ENCODE results near the gene MKNK2. TPM values are rescaled to one million over a fixed set of nuclear protein-coding genes. Genes with fewer than 3 reads are reported as not detected.

MKNK2 gene
- total and polyA plus RNA-seq, 2 experiments from 2014 or later, result 28.9 to 78.6 TPM

- Histone ChIP-seq H3K4me1 (ENCODE audit: insufficient read depth) (no peaks in the 10 kb centered on the region), H3K4me2 (ENCODE audit: unreplicated experiment) (no peak overlapping the region), H3K27me3 (replicated peaks; ENCODE audit: insufficient read depth) (no peaks in the 10 kb centered on the region), H3K9ac (no peak overlapping the region), H3K9me2 (ENCODE audit: insufficient read depth) (no peaks in the 10 kb centered on the region), H3K4me3 (no peak overlapping the region), H3K79me2 (ENCODE audit: insufficient read depth) (no peaks in the 10 kb centered on the region), H3K36me3 (ENCODE audit: low read depth) (no peaks in the 10 kb centered on the region), H4K20me1 (ENCODE audit: insufficient read depth) (no peaks in the 10 kb centered on the region), H3K9me3 (ENCODE audit: low read depth) (no peaks in the 10 kb centered on the region), H3F3A (ENCODE audit: insufficient read depth) (no peaks in the 10 kb centered on the region), H2AFZ (no peak overlapping the region), H3K27ac (no peak overlapping the region)
- 72 to 78% methylated on average over 4 of the region's 4 CpGs for WGBS, 2 experiments (ENCODE audit: low coverage in 1 of 2, low lambda C conversion rate in 2 of 2, missing lambda C conversion rate in 2 of 2)
- in situ Hi-C loops (cut with MboI), result no loop called here
- DNase-seq, result no peak
- TF ChIP-seq EZH2phosphoT487 (IDR thresholded peaks at IDR 0.05; ENCODE audit: insufficient read depth, low read depth) (no peak), EZH2 (IDR thresholded peaks at IDR 0.05; ENCODE audit: insufficient read depth, poor library complexity, severe bottlenecking) (no peak)
Observed at GRCh38 chr19:2021453-2022140, 29.4 kb downstream of the MKNK2 start.

- Histone ChIP-seq H3K4me1 (ENCODE audit: insufficient read depth) (no peaks in the 10 kb centered on the region), H3K36me3 (ENCODE audit: low read depth) (no peaks in the 10 kb centered on the region), H3K79me2 (ENCODE audit: insufficient read depth) (peaks cover 14% of the 10 kb centered on the region), H4K20me1 (ENCODE audit: insufficient read depth) (no peaks in the 10 kb centered on the region), H3K9me2 (ENCODE audit: insufficient read depth) (no peaks in the 10 kb centered on the region), H3F3A (ENCODE audit: insufficient read depth) (no peaks in the 10 kb centered on the region; the same call in 1 of the 2 replicates), H3K9ac (no peak overlapping the region), H3K27me3 (replicated peaks; ENCODE audit: insufficient read depth) (no peaks in the 10 kb centered on the region), H3K27ac (no peak overlapping the region), H3K4me3 (no peak overlapping the region), H3K9me3 (ENCODE audit: low read depth) (no peaks in the 10 kb centered on the region), H3K4me2 (ENCODE audit: unreplicated experiment) (no peak overlapping the region), H2AFZ (no peak overlapping the region)
- in situ Hi-C loops (cut with MboI), result no loop called here
- TF ChIP-seq EZH2 (IDR thresholded peaks at IDR 0.05; ENCODE audit: insufficient read depth, poor library complexity, severe bottlenecking) (no peak), EZH2phosphoT487 (IDR thresholded peaks at IDR 0.05; ENCODE audit: insufficient read depth, low read depth) (no peak)
- no peak for DNase-seq
- WGBS, 2 experiments (ENCODE audit: low coverage in 1 of 2, low lambda C conversion rate in 2 of 2, missing lambda C conversion rate in 2 of 2), result 74 to 78% methylated on average over 13 of the region's 13 CpGs
Observed at GRCh38 chr19:2018752-2019151, 32.3 kb downstream of the MKNK2 start.

- H2AFZ ChIP-seq, result peak overlapping the region; percentile 73
- H3K4me2 ChIP-seq (ENCODE audit: unreplicated experiment), result no peak overlapping the region
Observed at GRCh38 chr19:2016041-2016807, 34.8 kb downstream of the MKNK2 start.

GRCh38 chr19:2015608-2015950, 35.5 kb downstream of the MKNK2 start, which contains the start of gene BTBD2:
BTBD2 (minus strand) TSS chr19:2015714; CDS start chr19:2015703, 11 bp downstream.
- Histone ChIP-seq H3K27me3 (replicated peaks; ENCODE audit: insufficient read depth) (no peaks in the 10 kb centered on the region), H3K36me3 (ENCODE audit: low read depth) (no peaks in the 10 kb centered on the region), H3K79me2 (ENCODE audit: insufficient read depth) (peaks cover 38% of the 10 kb centered on the region), H2AFZ (peak within 1 kb of the TSS; percentile 73), H3K27ac (no peak within 1 kb of the TSS), H3K9me3 (ENCODE audit: low read depth) (no peaks in the 10 kb centered on the region), H4K20me1 (ENCODE audit: insufficient read depth) (no peaks in the 10 kb centered on the region), H3K4me1 (ENCODE audit: insufficient read depth) (no peaks in the 10 kb centered on the region), H3F3A (ENCODE audit: insufficient read depth) (no peaks in the 10 kb centered on the region; the same call in 1 of the 2 replicates), H3K9ac (peak within 1 kb of the TSS; percentile 78), H3K9me2 (ENCODE audit: insufficient read depth) (no peaks in the 10 kb centered on the region), H3K4me2 (ENCODE audit: unreplicated experiment) (peak within 1 kb of the TSS; percentile 92), H3K4me3 (peak within 1 kb of the TSS; percentile 74)
- DNase-seq, result peak; percentile 72
- in situ Hi-C loops (cut with MboI), result no loop called here
- TF ChIP-seq EZH2 (IDR thresholded peaks at IDR 0.05; ENCODE audit: insufficient read depth, poor library complexity, severe bottlenecking), result no peak
- TF ChIP-seq EZH2phosphoT487 (IDR thresholded peaks at IDR 0.05; ENCODE audit: insufficient read depth, low read depth), result no peak
- 1% methylated on average over 20 of the region's 20 CpGs; no CpG with 5 or more reads in 1 of the 2 experiments for WGBS, 2 experiments (ENCODE audit: low coverage in 1 of 2, low lambda C conversion rate in 2 of 2, missing lambda C conversion rate in 2 of 2)

More at GRCh38 chr19:2016041-2016807, 34.8 kb downstream of the MKNK2 start:
- peak overlapping the region; percentile 36; the same call in 1 of the 2 replicates for H3K4me3 ChIP-seq
- peaks cover 35% of the 10 kb centered on the region for H3K79me2 ChIP-seq (ENCODE audit: insufficient read depth)
- in situ Hi-C loops (cut with MboI), result no loop called here
- peak; percentile 73 for DNase-seq
- WGBS, 2 experiments (ENCODE audit: low coverage in 1 of 2, low lambda C conversion rate in 2 of 2, missing lambda C conversion rate in 2 of 2), result 60 to 62% methylated on average over 22 to 23 of the region's 23 CpGs
- no peaks in the 10 kb centered on the region for H3K27me3 ChIP-seq (replicated peaks; ENCODE audit: insufficient read depth)
- no peaks in the 10 kb centered on the region for H3K9me3 ChIP-seq (ENCODE audit: low read depth)
- no peak overlapping the region for H3K27ac ChIP-seq
- H3F3A ChIP-seq (ENCODE audit: insufficient read depth), result no peaks in the 10 kb centered on the region; the same call in 1 of the 2 replicates
- no peak for TF ChIP-seq EZH2phosphoT487 (IDR thresholded peaks at IDR 0.05; ENCODE audit: insufficient read depth, low read depth)
- no peak for TF ChIP-seq EZH2 (IDR thresholded peaks at IDR 0.05; ENCODE audit: insufficient read depth, poor library complexity, severe bottlenecking)
- no peak overlapping the region for H3K9ac ChIP-seq
- H4K20me1 ChIP-seq (ENCODE audit: insufficient read depth), result no peaks in the 10 kb centered on the region
- H3K9me2 ChIP-seq (ENCODE audit: insufficient read depth), result no peaks in the 10 kb centered on the region
- no peaks in the 10 kb centered on the region for H3K4me1 ChIP-seq (ENCODE audit: insufficient read depth)
- no peaks in the 10 kb centered on the region for H3K36me3 ChIP-seq (ENCODE audit: low read depth)
